Neural progenitor cell (in vitro differentiated cells): ENCODE data around the gene CEBPE. TPM values are rescaled to one million over a fixed set of nuclear protein-coding genes. Genes with fewer than 3 reads are reported as not detected.

Experiments used
- DNase-seq: peaks from one replicate; pipeline ENCODE4 v3.0.0-alpha.2; 2016; ENCODE audit warnings: low spot score
- H2AFZ ChIP-seq: fragments of 200-600 bp; sonication (generic); replicated peaks from 2 replicates; pipeline ENCODE4 v1.6.1; 2016; ENCODE audit warnings: antibody characterized with exemption
- H3F3A ChIP-seq: fragments of 200-600 bp; sonication (generic); 2 replicates; pipeline ENCODE4 v1.6.1; 2016; ENCODE audit warnings: antibody characterized with exemption, low read depth
- H3K27ac ChIP-seq: fragments of 200-600 bp; sonication (generic); 2 replicates; pipeline ENCODE4 v1.5.1; 2016; ENCODE audit warnings: mild to moderate bottlenecking
- H3K27me3 ChIP-seq: fragments of 200-600 bp; sonication (generic); 2 replicates; pipeline ENCODE4 v1.6.1; 2016; ENCODE audit warnings: mild to moderate bottlenecking, moderate library complexity
- H3K36me3 ChIP-seq: fragments of 200-600 bp; sonication (generic); 2 replicates; pipeline ENCODE4 v1.5.1; 2016
- H3K4me1 ChIP-seq: fragments of 200-600 bp; sonication (generic); 2 replicates; pipeline ENCODE4 v1.6.1; 2016; ENCODE audit warnings: mixed run types
- H3K4me2 ChIP-seq: fragments of 200-600 bp; sonication (generic); 2 replicates; pipeline ENCODE4 v1.6.1; 2016
- H3K4me3 ChIP-seq: fragments of 200-600 bp; sonication (generic); 2 replicates; pipeline ENCODE4 v1.5.1; 2016
- H3K79me2 ChIP-seq: fragments of 200-600 bp; sonication (generic); 2 replicates; pipeline ENCODE4 v1.6.1; 2016; ENCODE audit warnings: low read depth
- H3K9ac ChIP-seq: fragments of 200-600 bp; sonication (generic); 2 replicates; pipeline ENCODE4 v1.6.1; 2016
- H3K9me3 ChIP-seq: fragments of 200-600 bp; sonication (generic); 2 replicates; pipeline ENCODE4 v1.5.1; 2016; ENCODE audit warnings: low read depth
- H4K20me1 ChIP-seq: fragments of 200-600 bp; sonication (generic); 2 replicates; pipeline ENCODE4 v1.6.1; 2016; ENCODE audit warnings: low read depth
- H3K27ac Mint-ChIP-seq: 3 replicates; pipeline ENCODE4 v1.8.0; 2021; ENCODE audit warnings: mixed read lengths
- H3K27me3 Mint-ChIP-seq: 2 replicates; pipeline ENCODE4 v1.8.0; 2022; ENCODE audit warnings: low read depth, mild to moderate bottlenecking, inconsistent platforms, moderate library complexity, mixed read lengths; ENCODE audit not compliant: insufficient read depth
- H3K36me3 Mint-ChIP-seq: 3 replicates; pipeline ENCODE4 v1.8.0; 2021; ENCODE audit warnings: mixed read lengths
- H3K4me1 Mint-ChIP-seq: 3 replicates; pipeline ENCODE4 v1.8.0; 2021; ENCODE audit warnings: mixed read lengths
- H3K4me3 Mint-ChIP-seq: 3 replicates; pipeline ENCODE4 v1.8.0; 2021; ENCODE audit warnings: mild to moderate bottlenecking, moderate library complexity, mixed read lengths
- H3K9me3 Mint-ChIP-seq: 3 replicates; pipeline ENCODE4 v1.8.0; 2020; ENCODE audit warnings: mixed read lengths
- EZH2 ChIP-seq: fragments of 200-600 bp; sonication (generic); IDR thresholded peaks from 2 replicates; pipeline ENCODE4 v1.6.1; 2017; ENCODE audit warnings: antibody characterized with exemption, mild to moderate bottlenecking, moderate library complexity
- EZH2phosphoT487 ChIP-seq: fragments of 200-600 bp; sonication (generic); IDR thresholded peaks from 2 replicates; pipeline ENCODE4 v1.6.1; 2017; ENCODE audit warnings: antibody characterized with exemption
- small RNA-seq: library from RNA; depleted of rRNA; stranded (forward); fragments of <200 nt; gene quantifications from one replicate; pipeline ENCODE3, GENCODE V24; 2015
- total RNA-seq: library from RNA; depleted of rRNA; stranded (reverse); fragments of >200 nt; gene quantifications from 2 replicates; pipeline ENCODE4 v1.2.3, GENCODE V29; 2015; ENCODE audit warnings: low replicate concordance
- TF ChIP-seq, protein P1 (sequence below): fragments of 200-600 bp; sonication (generic); IDR thresholded peaks from 2 replicates; pipeline ENCODE4 v1.5.1; 2017; ENCODE audit warnings: antibody characterized with exemption, mild to moderate bottlenecking

Gene CEBPE
- total RNA-seq, 1 donor from 2014 or later = not detected

DNA sequence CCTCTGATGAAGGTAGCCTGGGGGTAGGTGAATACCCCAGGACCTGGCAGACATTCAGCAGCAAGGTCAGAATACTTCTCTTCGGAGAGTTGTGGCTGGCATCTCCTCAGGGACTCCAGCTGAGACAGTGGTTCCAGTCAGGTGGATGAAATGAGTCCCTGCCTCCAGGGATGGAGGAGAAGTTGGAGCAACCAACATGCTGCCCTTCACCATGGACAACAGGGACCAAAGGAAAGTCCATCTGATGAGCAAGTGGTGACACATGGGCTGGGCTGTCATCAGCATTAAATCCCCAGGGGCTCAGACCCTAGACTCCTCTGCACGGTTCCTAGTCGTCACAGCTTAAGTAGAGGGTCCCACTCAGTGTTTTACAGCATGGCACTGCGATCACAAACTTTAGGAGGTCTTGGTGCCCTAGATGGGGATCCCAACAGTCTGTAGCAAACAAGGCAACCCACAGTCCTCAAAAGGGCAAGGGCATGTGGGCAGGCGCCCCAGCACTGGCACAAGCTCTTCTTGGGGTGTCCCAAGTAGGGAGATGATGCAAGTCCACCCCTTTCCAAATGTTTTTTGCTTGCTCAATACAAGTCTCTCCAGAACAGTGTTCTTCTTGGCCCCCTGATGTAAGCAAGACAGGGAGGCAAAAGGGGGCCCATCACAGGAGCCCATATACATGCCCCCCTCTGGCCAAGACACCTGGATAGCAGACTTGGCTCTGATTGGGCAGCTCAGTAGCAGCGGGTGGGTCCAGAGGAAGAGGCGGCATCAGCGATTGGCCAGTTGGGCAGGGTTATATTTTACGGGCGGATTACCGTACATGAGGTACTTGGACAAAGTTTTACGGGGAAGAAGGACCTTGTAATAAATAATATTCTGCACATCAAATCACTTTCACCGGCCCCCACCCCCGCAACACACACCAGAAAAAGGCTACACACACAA lies 50.9 kb downstream of the CEBPE start:
- H3K36me3 ChIP-seq = peaks cover 29% of the 10 kb centered on the region
- peak overlapping the region; percentile 92 for H3K4me3 ChIP-seq
- H3K79me2 ChIP-seq = peaks cover 83% of the 10 kb centered on the region
- no peak overlapping the region for H3K9ac ChIP-seq
- H3K9me3 Mint-ChIP-seq = no peaks in the 10 kb centered on the region
- H3K4me2 ChIP-seq = peak overlapping the region; percentile 85
- H3K9me3 ChIP-seq = no peaks in the 10 kb centered on the region
- peaks cover 46% of the 10 kb centered on the region for H3K4me1 Mint-ChIP-seq
- peaks cover 34% of the 10 kb centered on the region for H3K36me3 Mint-ChIP-seq
- no peak overlapping the region for H2AFZ ChIP-seq
- TF ChIP-seq EZH2 (no peak), EZH2phosphoT487 (no peak)
- TF ChIP-seq, protein P1, sequence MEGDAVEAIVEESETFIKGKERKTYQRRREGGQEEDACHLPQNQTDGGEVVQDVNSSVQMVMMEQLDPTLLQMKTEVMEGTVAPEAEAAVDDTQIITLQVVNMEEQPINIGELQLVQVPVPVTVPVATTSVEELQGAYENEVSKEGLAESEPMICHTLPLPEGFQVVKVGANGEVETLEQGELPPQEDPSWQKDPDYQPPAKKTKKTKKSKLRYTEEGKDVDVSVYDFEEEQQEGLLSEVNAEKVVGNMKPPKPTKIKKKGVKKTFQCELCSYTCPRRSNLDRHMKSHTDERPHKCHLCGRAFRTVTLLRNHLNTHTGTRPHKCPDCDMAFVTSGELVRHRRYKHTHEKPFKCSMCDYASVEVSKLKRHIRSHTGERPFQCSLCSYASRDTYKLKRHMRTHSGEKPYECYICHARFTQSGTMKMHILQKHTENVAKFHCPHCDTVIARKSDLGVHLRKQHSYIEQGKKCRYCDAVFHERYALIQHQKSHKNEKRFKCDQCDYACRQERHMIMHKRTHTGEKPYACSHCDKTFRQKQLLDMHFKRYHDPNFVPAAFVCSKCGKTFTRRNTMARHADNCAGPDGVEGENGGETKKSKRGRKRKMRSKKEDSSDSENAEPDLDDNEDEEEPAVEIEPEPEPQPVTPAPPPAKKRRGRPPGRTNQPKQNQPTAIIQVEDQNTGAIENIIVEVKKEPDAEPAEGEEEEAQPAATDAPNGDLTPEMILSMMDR = no peak
- peaks cover 10% of the 10 kb centered on the region for H3K27me3 Mint-ChIP-seq
- H4K20me1 ChIP-seq = peaks cover 81% of the 10 kb centered on the region
- no peaks in the 10 kb centered on the region for H3K27me3 ChIP-seq
- DNase-seq = no peak
- H3K27ac Mint-ChIP-seq = no peak overlapping the region
- H3F3A ChIP-seq = peaks cover 91% of the 10 kb centered on the region
- H3K4me1 ChIP-seq = peaks cover 53% of the 10 kb centered on the region
- H3K4me3 Mint-ChIP-seq = peak overlapping the region; percentile 77
- no peak overlapping the region for H3K27ac ChIP-seq

Small RNA genes lying within 50 kb of the gene (small RNA-seq; reads per million reads assigned to genes)
- gene RNU6-1138P = not detected

Other genes starting within 250 kb of the CEBPE start
- 0.92 and 4.2 TPM in 2 replicates for gene LRP10, start 247.5 kb downstream of the CEBPE start, total RNA-seq
- 1.7 and 3.3 TPM in 2 replicates for gene REM2, start 236.0 kb downstream of the CEBPE start, total RNA-seq
- gene RBM23, start 200.1 kb downstream of the CEBPE start, total RNA-seq = 139 and 170 TPM in 2 replicates
- gene PRMT5, start 189.9 kb downstream of the CEBPE start, total RNA-seq = 54.6 and 97.6 TPM in 2 replicates
- gene HAUS4, start 162.2 kb downstream of the CEBPE start, total RNA-seq = 93.3 and 103 TPM in 2 replicates
- 99.6 and 147 TPM in 2 replicates for gene AJUBA, start 136.7 kb downstream of the CEBPE start, total RNA-seq
- 8.2 and 11.0 TPM in 2 replicates for gene C14orf93, start 109.1 kb downstream of the CEBPE start, total RNA-seq
- gene PSMB5, start 84.4 kb downstream of the CEBPE start, total RNA-seq = 154 and 223 TPM in 2 replicates
- not detected in 2 replicates for gene PSMB11, start 77.0 kb downstream of the CEBPE start, total RNA-seq
- 15.0 and 35.9 TPM in 2 replicates for gene CDH24, start 61.7 kb downstream of the CEBPE start, total RNA-seq
- gene ACIN1, start 24.1 kb downstream of the CEBPE start, total RNA-seq = 184 and 215 TPM in 2 replicates
- gene C14orf119, start 23.8 kb downstream of the CEBPE start, total RNA-seq = 32.0 and 37.5 TPM in 2 replicates
- gene CIROP, start 14.3 kb downstream of the CEBPE start, total RNA-seq = 0.06 TPM in 1 of 2 replicates, not detected in the other
- 56.5 and 83.7 TPM in 2 replicates for gene SLC7A8, start 64.4 kb upstream of the CEBPE start, total RNA-seq
- gene RNF212B, start 118.7 kb upstream of the CEBPE start, total RNA-seq = 0.50 TPM in 1 of 2 replicates, not detected in the other
- gene HOMEZ, start 166.9 kb upstream of the CEBPE start, total RNA-seq = 21.0 and 22.7 TPM in 2 replicates
- 6.3 and 10.6 TPM in 2 replicates for gene PPP1R3E, start 183.6 kb upstream of the CEBPE start, total RNA-seq
- gene BCL2L2, start 187.6 kb upstream of the CEBPE start, total RNA-seq = 14.9 and 18.0 TPM in 2 replicates
- 264 and 298 TPM in 2 replicates for gene PABPN1, start 202.2 kb upstream of the CEBPE start, total RNA-seq
- 22.2 and 80.8 TPM in 2 replicates for gene SLC22A17, start 233.6 kb upstream of the CEBPE start, total RNA-seq
- gene EFS, start 245.9 kb upstream of the CEBPE start, total RNA-seq = 21.7 and 74.3 TPM in 2 replicates